ENCODE data around the gene MYCBP. TPM values are rescaled to one million over a fixed set of nuclear protein-coding genes. Genes with fewer than 3 reads are reported as not detected.
A peak's percentile ranks its signal among the peaks of the same experiment; 100 is the strongest.
"Not testable (repeated sequence)": the region's sequence is repeated elsewhere in the genome, so short reads cannot be mapped to it uniquely, and the experiment has no call there.

Gene MYCBP, protein sequence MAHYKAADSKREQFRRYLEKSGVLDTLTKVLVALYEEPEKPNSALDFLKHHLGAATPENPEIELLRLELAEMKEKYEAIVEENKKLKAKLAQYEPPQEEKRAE
- total RNA-seq (2014; rRNA removed; shearing (Covaris generic); ENCODE audit: low replicate concordance), result 9.2 and 25.1 TPM in 2 replicates

- no peaks in the 10 kb centered on the region for H4K20me1 ChIP-seq (ENCODE audit: insufficient read depth, low read depth, low read length)
- peak within 1 kb of the TSS; percentile 97 for H3K4me3 ChIP-seq (ENCODE audit: low read length)
- no peaks in the 10 kb centered on the region for H3K9me2 ChIP-seq (replicated peaks; ENCODE audit: insufficient read depth, low read length)
- peaks cover 52% of the 10 kb centered on the region for H3K79me2 ChIP-seq (ENCODE audit: low read length)
- peak within 1 kb of the TSS; percentile 92 for H3K4me2 ChIP-seq (ENCODE audit: low read depth, low read length, poor library complexity, severe bottlenecking)
- DNase-seq, result peak; percentile 97
- H3K4me1 ChIP-seq (ENCODE audit: low read length), result peaks cover 24% of the 10 kb centered on the region
- H3K9ac ChIP-seq (ENCODE audit: low read length), result peak within 1 kb of the TSS; percentile 91
- H3K27me3 ChIP-seq (ENCODE audit: low read length), result no peaks in the 10 kb centered on the region
- no peaks in the 10 kb centered on the region for H3K9me3 ChIP-seq (ENCODE audit: low read length)
- no peaks in the 10 kb centered on the region for H3K36me3 ChIP-seq (ENCODE audit: insufficient read depth, low read length)
- peak within 1 kb of the TSS; percentile 72 for H3K27ac ChIP-seq (ENCODE audit: low read length)
- H2AFZ ChIP-seq (ENCODE audit: low read length), result peak within 1 kb of the TSS; percentile 82
These were observed at the start of gene MYCBP for GRCh38 chr1:38873027-38873969. TSS of gene MYCBP (minus strand) at chr1:38873348. CDS start at chr1:38873305, 43 bp downstream.

DNA sequence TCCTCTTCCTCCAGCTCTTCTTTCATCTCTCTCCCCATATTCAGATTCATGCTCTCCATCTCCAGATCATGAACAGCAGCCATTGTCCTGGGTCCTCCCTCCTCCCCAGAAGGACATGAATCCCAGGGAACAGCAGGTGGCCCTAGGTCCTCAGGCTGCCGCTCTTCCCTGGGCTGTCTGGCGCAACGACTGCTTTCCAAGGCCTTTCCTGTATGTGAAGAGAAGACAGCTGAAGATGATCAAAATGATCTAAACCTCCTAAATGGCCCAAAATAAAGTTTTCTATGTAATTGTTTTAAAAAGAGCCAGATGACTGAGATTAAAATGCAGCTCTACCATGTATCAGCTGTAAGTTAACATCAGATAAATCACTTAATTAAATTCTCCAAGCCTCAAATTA lies 46.0 kb upstream of the MYCBP start:
- no peaks in the 10 kb centered on the region for H3K36me3 ChIP-seq (ENCODE audit: insufficient read depth, low read length)
- H3K79me2 ChIP-seq (ENCODE audit: low read length), result no peaks in the 10 kb centered on the region
- H3K27ac ChIP-seq (ENCODE audit: low read length), result no peak overlapping the region
- H3K9me3 ChIP-seq (ENCODE audit: low read length), result no peaks in the 10 kb centered on the region
- DNase-seq, result no peak
- peaks cover 8% of the 10 kb centered on the region for H3K4me1 ChIP-seq (ENCODE audit: low read length)
- no peak overlapping the region for H3K9ac ChIP-seq (ENCODE audit: low read length)
- no peaks in the 10 kb centered on the region for H3K9me2 ChIP-seq (replicated peaks; ENCODE audit: insufficient read depth, low read length)
- H4K20me1 ChIP-seq (ENCODE audit: insufficient read depth, low read depth, low read length), result no peaks in the 10 kb centered on the region
- no peak overlapping the region for H2AFZ ChIP-seq (ENCODE audit: low read length)
- no peaks in the 10 kb centered on the region for H3K27me3 ChIP-seq (ENCODE audit: low read length)
- no peak overlapping the region for H3K4me2 ChIP-seq (ENCODE audit: low read depth, low read length, poor library complexity, severe bottlenecking)
- no peak overlapping the region for H3K4me3 ChIP-seq (ENCODE audit: low read length)

GRCh38 chr1:38918568-38918967 lies 45.4 kb upstream of the MYCBP start:
- Histone ChIP-seq H4K20me1 (ENCODE audit: insufficient read depth, low read depth, low read length) (no peaks in the 10 kb centered on the region), H3K4me3 (ENCODE audit: low read length) (no peak overlapping the region), H3K27me3 (ENCODE audit: low read length) (no peaks in the 10 kb centered on the region), H3K4me2 (ENCODE audit: low read depth, low read length, poor library complexity, severe bottlenecking) (peak overlapping the region; percentile 40), H3K9me2 (replicated peaks; ENCODE audit: insufficient read depth, low read length) (no peaks in the 10 kb centered on the region), H2AFZ (ENCODE audit: low read length) (no peak overlapping the region), H3K9ac (ENCODE audit: low read length) (no peak overlapping the region), H3K79me2 (ENCODE audit: low read length) (no peaks in the 10 kb centered on the region), H3K36me3 (ENCODE audit: insufficient read depth, low read length) (no peaks in the 10 kb centered on the region), H3K4me1 (ENCODE audit: low read length) (peaks cover 8% of the 10 kb centered on the region), H3K27ac (ENCODE audit: low read length) (no peak overlapping the region), H3K9me3 (ENCODE audit: low read length) (no peaks in the 10 kb centered on the region)
- DNase-seq, result peak; percentile 41

- no peak overlapping the region for H3K4me2 ChIP-seq (ENCODE audit: low read depth, low read length, poor library complexity, severe bottlenecking)
- H2AFZ ChIP-seq (ENCODE audit: low read length), result no peak overlapping the region
- H3K27me3 ChIP-seq (ENCODE audit: low read length), result no peaks in the 10 kb centered on the region
- H3K9me2 ChIP-seq (replicated peaks; ENCODE audit: insufficient read depth, low read length), result no peaks in the 10 kb centered on the region
- peaks cover 8% of the 10 kb centered on the region for H3K4me1 ChIP-seq (ENCODE audit: low read length)
- H3K27ac ChIP-seq (ENCODE audit: low read length), result no peak overlapping the region
- no peaks in the 10 kb centered on the region for H3K36me3 ChIP-seq (ENCODE audit: insufficient read depth, low read length)
- H3K9me3 ChIP-seq (ENCODE audit: low read length), result no peaks in the 10 kb centered on the region
- no peak overlapping the region for H3K4me3 ChIP-seq (ENCODE audit: low read length)
- no peaks in the 10 kb centered on the region for H4K20me1 ChIP-seq (ENCODE audit: insufficient read depth, low read depth, low read length)
- no peak overlapping the region for H3K9ac ChIP-seq (ENCODE audit: low read length)
- no peaks in the 10 kb centered on the region for H3K79me2 ChIP-seq (ENCODE audit: low read length)
- no peak for DNase-seq
These were observed 44.6 kb upstream of the MYCBP start for GRCh38 chr1:38917772-38918171.

GRCh38 chr1:38917337-38917736 lies 44.2 kb upstream of the MYCBP start:
- Histone ChIP-seq H3K4me2 (ENCODE audit: low read depth, low read length, poor library complexity, severe bottlenecking) (no peak overlapping the region), H3K79me2 (ENCODE audit: low read length) (no peaks in the 10 kb centered on the region), H3K27me3 (ENCODE audit: low read length) (no peaks in the 10 kb centered on the region), H3K9ac (ENCODE audit: low read length) (no peak overlapping the region), H3K9me3 (ENCODE audit: low read length) (no peaks in the 10 kb centered on the region), H3K4me3 (ENCODE audit: low read length) (no peak overlapping the region), H3K4me1 (ENCODE audit: low read length) (peaks cover 8% of the 10 kb centered on the region), H3K36me3 (ENCODE audit: insufficient read depth, low read length) (no peaks in the 10 kb centered on the region), H4K20me1 (ENCODE audit: insufficient read depth, low read depth, low read length) (no peaks in the 10 kb centered on the region), H3K27ac (ENCODE audit: low read length) (no peak overlapping the region), H2AFZ (ENCODE audit: low read length) (no peak overlapping the region), H3K9me2 (replicated peaks; ENCODE audit: insufficient read depth, low read length) (no peaks in the 10 kb centered on the region)
- DNase-seq, result peak; percentile 16

DNA sequence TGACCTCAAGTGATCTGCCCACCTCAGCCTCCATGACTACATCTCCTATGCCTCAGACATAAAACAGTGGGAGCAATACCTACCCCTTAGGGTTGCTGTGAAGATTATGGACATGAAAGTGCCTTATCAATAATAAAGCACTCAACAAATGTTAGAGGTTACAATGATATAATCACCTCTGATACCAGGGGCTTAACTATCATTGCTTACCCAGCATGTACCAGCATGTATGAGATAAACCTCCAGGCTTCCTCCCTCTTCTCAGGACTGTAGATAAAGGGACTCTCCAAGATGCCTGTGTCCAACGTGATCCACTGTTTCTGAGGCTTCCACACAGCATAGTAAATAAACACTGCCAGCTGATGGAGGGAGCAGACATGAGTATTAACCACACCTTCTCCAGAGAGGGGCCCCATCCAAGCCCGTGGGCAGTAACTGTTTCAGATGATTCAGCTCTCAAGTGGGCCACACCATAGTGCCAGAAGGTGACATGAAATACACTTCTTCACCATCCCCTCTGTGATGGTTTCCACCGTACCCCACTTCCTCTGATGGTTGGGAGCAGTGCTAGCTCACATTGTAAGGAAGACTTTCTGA lies 42.3 kb upstream of the MYCBP start:
- Histone ChIP-seq H2AFZ (ENCODE audit: low read length) (no peak overlapping the region), H3K9ac (ENCODE audit: low read length) (no peak overlapping the region), H3K79me2 (ENCODE audit: low read length) (no peaks in the 10 kb centered on the region), H3K9me2 (replicated peaks; ENCODE audit: insufficient read depth, low read length) (no peaks in the 10 kb centered on the region), H3K9me3 (ENCODE audit: low read length) (no peaks in the 10 kb centered on the region), H3K4me1 (ENCODE audit: low read length) (peaks cover 8% of the 10 kb centered on the region), H3K4me2 (ENCODE audit: low read depth, low read length, poor library complexity, severe bottlenecking) (no peak overlapping the region), H3K27me3 (ENCODE audit: low read length) (no peaks in the 10 kb centered on the region), H3K27ac (ENCODE audit: low read length) (no peak overlapping the region), H3K36me3 (ENCODE audit: insufficient read depth, low read length) (no peaks in the 10 kb centered on the region), H4K20me1 (ENCODE audit: insufficient read depth, low read depth, low read length) (no peaks in the 10 kb centered on the region), H3K4me3 (ENCODE audit: low read length) (no peak overlapping the region)
- DNase-seq, result peak; percentile 10

- H3K4me3 ChIP-seq (ENCODE audit: low read length); H3K9me3 ChIP-seq (ENCODE audit: low read length); H4K20me1 ChIP-seq (ENCODE audit: insufficient read depth, low read depth, low read length); H3K27ac ChIP-seq (ENCODE audit: low read length); H2AFZ ChIP-seq (ENCODE audit: low read length); DNase-seq; H3K79me2 ChIP-seq (ENCODE audit: low read length); H3K4me2 ChIP-seq (ENCODE audit: low read depth, low read length, poor library complexity, severe bottlenecking); H3K4me1 ChIP-seq (ENCODE audit: low read length); H3K9ac ChIP-seq (ENCODE audit: low read length); H3K27me3 ChIP-seq (ENCODE audit: low read length); H3K9me2 ChIP-seq (replicated peaks; ENCODE audit: insufficient read depth, low read length); H3K36me3 ChIP-seq (ENCODE audit: insufficient read depth, low read length): not testable (repeated sequence)
These were observed 41.8 kb upstream of the MYCBP start for GRCh38 chr1:38914908-38915307.

DNA sequence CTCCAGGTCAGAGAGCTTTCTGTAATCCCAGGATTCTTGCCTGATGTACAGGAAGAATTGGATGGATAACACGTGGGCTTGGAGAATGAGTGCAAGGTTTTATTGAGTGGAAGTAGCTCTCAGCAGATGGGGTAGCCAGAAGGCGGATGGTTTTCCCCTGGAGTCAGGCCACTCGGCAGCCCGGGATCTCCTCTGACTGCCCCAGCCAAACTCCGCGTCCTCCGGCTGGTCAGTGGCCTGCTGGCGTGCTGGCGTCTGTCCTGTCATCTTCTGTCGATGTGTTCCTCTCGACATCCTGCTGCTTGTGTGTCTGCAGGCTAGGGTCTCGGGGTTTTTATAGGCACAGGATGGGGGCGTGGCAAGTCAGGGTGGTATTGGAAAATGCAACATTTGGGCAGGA lies 35.7 kb upstream of the MYCBP start:
- no peak overlapping the region for H3K27ac ChIP-seq (ENCODE audit: low read length)
- H3K4me1 ChIP-seq (ENCODE audit: low read length), result no peaks in the 10 kb centered on the region
- H3K4me3 ChIP-seq (ENCODE audit: low read length), result no peak overlapping the region
- no peaks in the 10 kb centered on the region for H4K20me1 ChIP-seq (ENCODE audit: insufficient read depth, low read depth, low read length)
- no peak for DNase-seq
- H3K79me2 ChIP-seq (ENCODE audit: low read length), result no peaks in the 10 kb centered on the region
- no peak overlapping the region for H3K4me2 ChIP-seq (ENCODE audit: low read depth, low read length, poor library complexity, severe bottlenecking)
- no peaks in the 10 kb centered on the region for H3K9me3 ChIP-seq (ENCODE audit: low read length)
- no peaks in the 10 kb centered on the region for H3K9me2 ChIP-seq (replicated peaks; ENCODE audit: insufficient read depth, low read length)
- H3K27me3 ChIP-seq (ENCODE audit: low read length), result no peaks in the 10 kb centered on the region
- H3K9ac ChIP-seq (ENCODE audit: low read length), result no peak overlapping the region
- H3K36me3 ChIP-seq (ENCODE audit: insufficient read depth, low read length), result no peaks in the 10 kb centered on the region
- no peak overlapping the region for H2AFZ ChIP-seq (ENCODE audit: low read length)
